Peyer's patch (tissue), 4 donors: ENCODE data around the gene IGFBP2. TPM values are rescaled to one million over a fixed set of nuclear protein-coding genes. Genes with fewer than 3 reads are reported as not detected.

Experiments
- DNase-seq, 3 donors: peaks; one replicate each; pipeline ENCODE4 v3.0.0-alpha.2; 2017 to 2019
- H3K27ac ChIP-seq, 4 donors: fragments of 200-600 bp; sonication (generic); one replicate each; pipeline ENCODE4 v1.5.1; 2016 to 2019
- H3K27me3 ChIP-seq, 2 donors: fragments of 200-600 bp; sonication (generic); one replicate each; pipeline ENCODE4 v1.5.1; 2019
- H3K36me3 ChIP-seq, 3 donors: fragments of 200-600 bp; sonication (generic); one replicate each; pipeline ENCODE4 v1.5.1; 2016 to 2019
- H3K4me1 ChIP-seq, 4 donors: fragments of 200-600 bp; sonication (generic); one replicate each; pipeline ENCODE4 v1.5.1; 2016 to 2019
- H3K4me3 ChIP-seq, 4 donors: fragments of 200-600 bp; sonication (generic); 1 replicate in 3 of 4; 2 replicates in 1 of 4; pipeline ENCODE4 v1.5.1; 2016 to 2019; ENCODE audit warnings: mild to moderate bottlenecking in 1 of 4
- H3K9me3 ChIP-seq, 4 donors: fragments of 200-600 bp; sonication (generic); one replicate each; pipeline ENCODE4 v1.5.1; 2016 to 2019; ENCODE audit warnings: mild to moderate bottlenecking in 1 of 4
- POLR2A ChIP-seq, 2 donors: fragments of 450-650 bp; IDR thresholded peaks; one replicate each; pipeline ENCODE4 v1.5.1; 2017; ENCODE audit warnings: antibody characterized with exemption in 2 of 2, mild to moderate bottlenecking in 2 of 2, moderate library complexity in 2 of 2
- total RNA-seq, 4 donors: library from RNA; depleted of rRNA; stranded (reverse); fragments of >200 nt; gene quantifications; one replicate each; pipeline ENCODE4 v1.1.0, GENCODE V29; 2016
- TF ChIP-seq, protein P1 (sequence below), 6 experiments: fragments of 450-650 bp in 4 of 6; fragments of 200-600 bp in 2 of 6; sonication (generic) in 1 of 6; IDR thresholded peaks; one replicate each; pipeline ENCODE4 v1.5.1; 2017 to 2019; ENCODE audit warnings: antibody characterized with exemption in 6 of 6, mild to moderate bottlenecking in 3 of 6, moderate library complexity in 1 of 6

IGFBP2 gene
- total RNA-seq, 4 donors from 2014 or later, result 24.8 to 51.9 (median 44.6) TPM

DNA sequence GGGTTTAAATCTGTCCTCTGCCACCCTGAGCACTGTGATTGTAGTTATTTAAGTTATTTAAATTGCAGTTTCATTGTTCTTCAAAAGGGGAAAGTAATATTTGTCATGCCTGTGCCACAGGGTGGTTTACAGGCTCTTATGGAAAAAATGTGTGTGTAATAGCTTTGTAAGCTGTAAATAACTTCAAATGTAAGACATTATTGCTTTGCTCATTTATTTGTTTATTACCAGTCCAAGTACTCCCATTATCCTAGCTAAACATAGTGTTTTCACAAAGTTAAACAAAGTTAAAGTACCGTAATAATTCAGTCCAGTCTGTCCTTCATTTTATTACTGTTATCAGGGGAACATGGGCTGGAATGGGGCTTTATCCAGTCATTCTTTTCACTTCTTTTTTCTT lies 43.4 kb upstream of the IGFBP2 start:
- no peak for DNase-seq
- no peaks in the 10 kb centered on the region for H3K27me3 ChIP-seq
- peaks cover 0 to 11% (median 0%) of the 10 kb centered on the region in 4 donors for H3K4me1 ChIP-seq
- H3K9me3 ChIP-seq, result no peaks in the 10 kb centered on the region
- no peaks in the 10 kb centered on the region for H3K36me3 ChIP-seq
- no peak overlapping the region for H3K27ac ChIP-seq
- TF ChIP-seq, protein P1, sequence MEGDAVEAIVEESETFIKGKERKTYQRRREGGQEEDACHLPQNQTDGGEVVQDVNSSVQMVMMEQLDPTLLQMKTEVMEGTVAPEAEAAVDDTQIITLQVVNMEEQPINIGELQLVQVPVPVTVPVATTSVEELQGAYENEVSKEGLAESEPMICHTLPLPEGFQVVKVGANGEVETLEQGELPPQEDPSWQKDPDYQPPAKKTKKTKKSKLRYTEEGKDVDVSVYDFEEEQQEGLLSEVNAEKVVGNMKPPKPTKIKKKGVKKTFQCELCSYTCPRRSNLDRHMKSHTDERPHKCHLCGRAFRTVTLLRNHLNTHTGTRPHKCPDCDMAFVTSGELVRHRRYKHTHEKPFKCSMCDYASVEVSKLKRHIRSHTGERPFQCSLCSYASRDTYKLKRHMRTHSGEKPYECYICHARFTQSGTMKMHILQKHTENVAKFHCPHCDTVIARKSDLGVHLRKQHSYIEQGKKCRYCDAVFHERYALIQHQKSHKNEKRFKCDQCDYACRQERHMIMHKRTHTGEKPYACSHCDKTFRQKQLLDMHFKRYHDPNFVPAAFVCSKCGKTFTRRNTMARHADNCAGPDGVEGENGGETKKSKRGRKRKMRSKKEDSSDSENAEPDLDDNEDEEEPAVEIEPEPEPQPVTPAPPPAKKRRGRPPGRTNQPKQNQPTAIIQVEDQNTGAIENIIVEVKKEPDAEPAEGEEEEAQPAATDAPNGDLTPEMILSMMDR (IDR thresholded peaks at IDR 0.05), result no peak
- no peak for TF ChIP-seq POLR2A (IDR thresholded peaks at IDR 0.05)
- H3K4me3 ChIP-seq, result no peak overlapping the region

DNA sequence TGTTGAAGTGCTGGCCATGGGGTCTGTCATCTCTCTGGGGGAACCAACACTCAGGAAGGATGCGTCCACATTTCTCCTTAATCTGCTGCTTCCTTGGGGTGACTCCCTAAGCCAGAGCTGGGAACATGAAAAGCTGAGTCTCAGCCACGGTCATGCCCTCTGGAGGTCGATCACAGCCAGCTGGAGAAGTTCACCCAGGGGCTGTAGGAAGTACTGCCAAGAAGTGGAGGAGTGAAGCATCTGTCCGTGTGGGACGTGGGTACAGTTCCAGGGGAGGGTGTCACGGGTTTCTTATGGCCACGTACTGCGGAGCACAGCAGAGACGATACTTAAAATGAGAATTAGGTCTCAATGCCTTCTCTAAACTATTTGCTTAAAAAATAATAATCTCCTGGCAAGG lies 42.4 kb upstream of the IGFBP2 start:
- Histone ChIP-seq H3K9me3 (no peaks in the 10 kb centered on the region), H3K27me3 (no peaks in the 10 kb centered on the region), H3K4me1 (peaks cover 0 to 11% (median 0%) of the 10 kb centered on the region in 4 donors), H3K36me3 (no peaks in the 10 kb centered on the region), H3K27ac (no peak overlapping the region), H3K4me3 (no peak overlapping the region)
- no peak for DNase-seq
- TF ChIP-seq POLR2A (IDR thresholded peaks at IDR 0.05), result no peak
- TF ChIP-seq, protein P1 (IDR thresholded peaks at IDR 0.05), result no peak

DNA sequence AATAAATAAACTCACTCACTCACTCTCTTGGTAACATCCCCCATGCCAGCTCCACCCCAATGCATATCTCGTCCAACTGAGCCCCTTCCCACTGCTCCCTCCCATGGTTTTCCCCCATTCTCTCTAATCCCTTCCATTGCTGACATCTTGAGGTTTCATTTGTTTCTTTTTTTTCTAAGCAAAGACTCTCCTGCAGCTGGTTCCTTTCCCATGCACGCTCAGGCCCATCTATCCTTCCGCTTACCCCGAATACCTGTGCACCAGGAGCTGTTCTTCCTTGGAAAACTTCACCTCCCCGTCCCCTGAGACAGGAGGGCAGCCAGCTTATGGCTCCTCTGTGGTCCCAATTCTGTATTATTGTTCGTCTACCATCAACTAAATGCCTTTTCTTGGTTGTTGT lies 41.7 kb upstream of the IGFBP2 start:
- DNase-seq, result no peak
- TF ChIP-seq, protein P1 (IDR thresholded peaks at IDR 0.05), result no peak
- no peak for TF ChIP-seq POLR2A (IDR thresholded peaks at IDR 0.05)
- H3K27me3 ChIP-seq, result no peaks in the 10 kb centered on the region
- no peaks in the 10 kb centered on the region for H3K9me3 ChIP-seq
- no peak overlapping the region for H3K27ac ChIP-seq
- H3K4me3 ChIP-seq, result no peak overlapping the region
- peaks cover 0 to 11% (median 0%) of the 10 kb centered on the region in 4 donors for H3K4me1 ChIP-seq
- H3K36me3 ChIP-seq, result no peaks in the 10 kb centered on the region

DNA sequence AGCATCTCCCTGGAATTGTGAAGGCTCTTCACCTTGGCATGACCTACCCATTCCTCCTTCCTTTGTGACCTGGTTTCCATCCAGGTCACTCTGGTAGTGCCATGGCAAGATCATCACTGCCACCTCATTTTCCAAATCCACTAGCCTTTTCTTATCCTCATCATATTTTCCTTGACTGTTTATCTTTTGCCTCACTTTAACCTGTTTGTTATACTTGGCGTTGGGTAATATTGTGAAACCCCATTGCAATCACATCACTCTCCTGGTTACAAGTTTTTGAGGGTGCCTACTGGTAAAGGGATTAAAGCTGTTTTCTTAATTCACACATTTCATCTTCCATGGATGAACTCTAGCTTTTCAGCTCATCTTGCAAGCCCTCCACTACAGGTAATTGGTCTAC lies 39.1 kb upstream of the IGFBP2 start:
- no peaks in the 10 kb centered on the region for H3K27me3 ChIP-seq
- no peaks in the 10 kb centered on the region for H3K9me3 ChIP-seq
- peaks cover 0 to 11% (median 0%) of the 10 kb centered on the region in 4 donors for H3K4me1 ChIP-seq
- H3K36me3 ChIP-seq, result no peaks in the 10 kb centered on the region
- H3K27ac ChIP-seq, result no peak overlapping the region
- no peak for DNase-seq
- H3K4me3 ChIP-seq, result no peak overlapping the region
- no peak for TF ChIP-seq POLR2A (IDR thresholded peaks at IDR 0.05)
- TF ChIP-seq, protein P1 (IDR thresholded peaks at IDR 0.05), result no peak

DNA sequence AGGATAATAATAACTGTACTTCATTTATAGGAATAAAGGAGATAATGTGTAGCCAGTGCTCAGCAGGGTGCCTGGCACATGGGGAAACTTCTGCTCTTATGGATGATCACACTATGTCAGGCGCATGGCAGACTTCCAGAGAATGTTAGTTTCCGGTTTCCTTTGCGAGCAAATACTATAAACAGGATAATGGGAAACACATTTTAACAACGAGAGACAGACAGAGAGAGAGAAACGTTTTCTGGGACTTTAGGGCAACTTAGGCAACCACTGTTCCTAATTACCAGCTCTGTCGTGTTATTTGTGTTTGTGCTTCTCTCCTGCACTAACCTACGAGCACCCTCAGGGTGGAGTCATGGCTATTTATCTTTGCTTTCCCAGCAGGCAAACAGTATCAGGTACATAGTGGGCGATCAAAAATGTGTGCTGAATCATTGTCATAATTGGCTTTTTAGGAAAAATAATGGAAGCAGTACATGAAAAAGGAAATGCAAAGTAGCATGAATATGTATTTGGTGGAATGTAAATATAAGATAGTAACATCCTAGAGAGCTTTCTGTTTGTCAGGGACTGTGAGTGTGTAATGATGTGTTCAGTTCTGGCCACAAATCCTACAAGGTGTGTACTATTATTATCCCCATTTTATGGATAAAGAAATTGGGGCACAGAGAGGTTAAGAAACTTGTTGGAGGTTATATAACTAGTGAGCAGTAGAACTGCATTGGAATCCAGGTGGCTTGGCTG lies 36.8 kb upstream of the IGFBP2 start:
- no peak for TF ChIP-seq POLR2A (IDR thresholded peaks at IDR 0.05)
- TF ChIP-seq, protein P1 (IDR thresholded peaks at IDR 0.05), result no peak
- DNase-seq, result no peak
- Histone ChIP-seq H3K4me3 (no peak overlapping the region), H3K9me3 (no peaks in the 10 kb centered on the region), H3K36me3 (no peaks in the 10 kb centered on the region), H3K4me1 (no peaks in the 10 kb centered on the region), H3K27ac (no peak overlapping the region), H3K27me3 (no peaks in the 10 kb centered on the region)
